Esophagus muscularis mucosa (tissue), 4 donors: ENCODE measurements around the gene PPEF2. TPM values are rescaled to one million over a fixed set of nuclear protein-coding genes. Genes with fewer than 3 reads are reported as not detected.

Experiments used
- small RNA-seq, 3 donors: library from RNA; depleted of rRNA; stranded (forward); fragments of <200 nt; gene quantifications; one replicate each; pipeline ENCODE3, GENCODE V24; 2016
- total RNA-seq, 4 donors: library from RNA; depleted of rRNA; stranded (reverse); fragments of >200 nt; gene quantifications; one replicate each; pipeline versions ENCODE4 v1.1.0 to v1.2.1, GENCODE V29; 2016

The PPEF2 gene
- total RNA-seq, 4 donors from 2014 or later = not detected

Small RNA genes lying within 50 kb of the gene (small RNA-seq; reads per million reads assigned to genes)
- gene RNU2-16P = 0.42 to 0.74 (median 0.68) reads per million in 3 donors

Other genes starting within 250 kb of the PPEF2 start
- 100 to 1,000 TPM in 3 of 4 donors, 10 to 100 TPM in 1; 94.6 to 127 (median 109) TPM for gene G3BP2, start 229.0 kb downstream of the PPEF2 start, total RNA-seq
- 100 to 1,000 TPM in 1 of 4 donors, 10 to 100 TPM in 3; 61.0 to 103 (median 74.4) TPM for gene USO1, start 177.9 kb downstream of the PPEF2 start, total RNA-seq
- gene NAAA, start 38.6 kb upstream of the PPEF2 start, total RNA-seq = 10 to 100 TPM; 20.7 to 55.7 (median 26.6) TPM
- 10 to 100 TPM; 30.6 to 38.2 (median 35.7) TPM for gene SDAD1, start 88.5 kb upstream of the PPEF2 start, total RNA-seq
- under 1 TPM in 3 of 4 donors, not detected in 1; 0.11 to 0.17 (median 0.13) TPM for gene CXCL9, start 105.1 kb upstream of the PPEF2 start, total RNA-seq
- under 1 TPM in 1 of 4 donors, not detected in 3; 0.50 TPM for gene CXCL10, start 121.0 kb upstream of the PPEF2 start, total RNA-seq
- not detected for gene CXCL11, start 133.6 kb upstream of the PPEF2 start, total RNA-seq
- 10 to 100 TPM in 1 of 4 donors, 1 to 10 TPM in 3; 5.8 to 17.8 (median 8.9) TPM for gene ART3, start 172.3 kb upstream of the PPEF2 start, total RNA-seq
- gene NUP54, start 245.9 kb upstream of the PPEF2 start, total RNA-seq = 10 to 100 TPM; 29.6 to 44.4 (median 39.3) TPM